AG04449 (cell line): ENCODE data around the gene SLC27A2.

Experiments
- CTCF ChIA-PET: fragments of 350-600 bp; formaldehyde crosslinking; extraction: SDS; loops from one replicate; lab custom pipeline; 2021; ENCODE audit warnings: antibody characterized with exemption; lab: Yijun Ruan, JAX
- POLR2A ChIA-PET: fragments of 400-600, 350-600 bp; formaldehyde crosslinking; extraction: SDS; loops from one replicate; lab custom pipeline; 2020; ENCODE audit warnings: antibody characterized with exemption, inconsistent platforms; lab: Yijun Ruan, JAX
- DNase-seq: peaks from one replicate; pipeline ENCODE4 v3.0.0-alpha.2; 2010; ENCODE audit warnings: low read depth, low spot score
- H3K4me3 ChIP-seq: 2 replicates; pipeline ENCODE4 v1.5.1; 2011; ENCODE audit warnings: low read depth, mild to moderate bottlenecking, control low read depth, low read length
- TF ChIP-seq, protein P1 (sequence below): IDR thresholded peaks from one replicate; pipeline ENCODE4 v1.5.1; 2011; ENCODE audit warnings: mild to moderate bottlenecking, moderate library complexity, low read length, control low read depth, inconsistent platforms; ENCODE audit not compliant: insufficient read depth; ENCODE audit errors: missing control alignments

The SLC27A2 gene

DNA sequence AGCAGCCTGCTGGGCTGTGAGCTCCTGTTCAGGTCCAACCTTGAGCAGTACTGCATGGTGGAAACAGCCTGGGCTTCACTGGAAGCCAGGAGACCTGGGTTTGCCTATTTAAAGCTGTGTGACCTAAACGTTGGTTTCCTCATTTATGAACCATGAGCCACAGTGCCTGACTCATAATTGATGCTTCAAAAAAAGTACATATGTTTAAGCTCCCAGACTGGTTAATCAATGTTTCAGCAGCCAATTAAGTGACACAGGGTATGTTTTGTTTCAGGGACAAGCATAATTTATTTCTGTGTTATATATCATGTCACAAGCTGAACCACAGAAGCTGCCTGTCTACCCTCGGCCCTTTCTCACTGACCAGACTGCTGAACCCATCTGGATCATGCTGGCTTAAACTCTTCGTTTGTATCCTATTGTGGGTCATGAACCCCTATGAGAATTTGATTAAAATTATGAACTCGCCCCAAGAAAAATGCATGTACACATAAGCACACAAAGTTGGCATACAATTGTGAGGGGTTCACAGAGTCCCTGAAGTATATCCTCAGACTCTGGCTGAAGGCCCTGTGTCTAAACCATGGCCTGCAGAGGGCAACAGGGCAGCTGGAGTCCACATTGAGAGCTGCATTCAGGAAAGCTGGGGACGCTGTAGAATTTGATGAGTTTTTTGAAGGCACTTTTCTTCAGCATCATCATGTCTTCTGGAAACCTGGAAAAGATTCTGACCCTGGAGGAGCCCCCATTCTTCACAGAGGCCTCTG is 59.9 kb downstream of the SLC27A2 start:
- DNase-seq, result peak; percentile 12
- no peak overlapping the region for H3K4me3 ChIP-seq
- CTCF ChIA-PET, result interaction anchor here (1.2 kb wide), 2 partner anchors 8 to 14 kb away, joined by 4 read pairs; no protein-coding TSS in a partner anchor
- POLR2A ChIA-PET, result interaction anchor here (0.6 to 0.8 kb wide), 2 partner anchors 9 to 279 kb away, joined by 4 read pairs; no protein-coding TSS in a partner anchor
- TF ChIP-seq, protein P1, sequence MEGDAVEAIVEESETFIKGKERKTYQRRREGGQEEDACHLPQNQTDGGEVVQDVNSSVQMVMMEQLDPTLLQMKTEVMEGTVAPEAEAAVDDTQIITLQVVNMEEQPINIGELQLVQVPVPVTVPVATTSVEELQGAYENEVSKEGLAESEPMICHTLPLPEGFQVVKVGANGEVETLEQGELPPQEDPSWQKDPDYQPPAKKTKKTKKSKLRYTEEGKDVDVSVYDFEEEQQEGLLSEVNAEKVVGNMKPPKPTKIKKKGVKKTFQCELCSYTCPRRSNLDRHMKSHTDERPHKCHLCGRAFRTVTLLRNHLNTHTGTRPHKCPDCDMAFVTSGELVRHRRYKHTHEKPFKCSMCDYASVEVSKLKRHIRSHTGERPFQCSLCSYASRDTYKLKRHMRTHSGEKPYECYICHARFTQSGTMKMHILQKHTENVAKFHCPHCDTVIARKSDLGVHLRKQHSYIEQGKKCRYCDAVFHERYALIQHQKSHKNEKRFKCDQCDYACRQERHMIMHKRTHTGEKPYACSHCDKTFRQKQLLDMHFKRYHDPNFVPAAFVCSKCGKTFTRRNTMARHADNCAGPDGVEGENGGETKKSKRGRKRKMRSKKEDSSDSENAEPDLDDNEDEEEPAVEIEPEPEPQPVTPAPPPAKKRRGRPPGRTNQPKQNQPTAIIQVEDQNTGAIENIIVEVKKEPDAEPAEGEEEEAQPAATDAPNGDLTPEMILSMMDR, result no peak

DNA sequence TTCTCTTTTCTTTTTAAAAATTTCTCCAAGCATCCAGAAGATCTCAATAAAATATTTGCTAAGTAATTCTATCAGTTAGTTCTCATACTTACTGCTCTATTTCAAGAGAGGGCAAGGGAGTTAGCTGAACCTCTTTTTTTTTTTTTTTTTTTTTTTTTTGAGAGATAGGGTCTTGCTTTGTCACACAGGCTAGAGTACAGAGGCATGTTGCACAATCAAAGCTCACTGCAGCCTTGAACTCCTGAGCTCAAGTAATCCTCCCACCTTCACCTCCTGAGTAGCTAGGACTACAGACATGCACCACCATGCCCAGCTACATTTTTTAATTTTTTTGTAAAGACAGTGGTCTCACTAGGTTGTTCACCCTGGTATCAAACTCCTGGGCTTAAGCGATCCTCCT is 62.2 kb downstream of the SLC27A2 start:
- H3K4me3 ChIP-seq, result no peak overlapping the region
- no peak for DNase-seq
- ChIA-PET POLR2A (no interaction called here), CTCF (no interaction called here)
- TF ChIP-seq, protein P1, result no peak

DNA sequence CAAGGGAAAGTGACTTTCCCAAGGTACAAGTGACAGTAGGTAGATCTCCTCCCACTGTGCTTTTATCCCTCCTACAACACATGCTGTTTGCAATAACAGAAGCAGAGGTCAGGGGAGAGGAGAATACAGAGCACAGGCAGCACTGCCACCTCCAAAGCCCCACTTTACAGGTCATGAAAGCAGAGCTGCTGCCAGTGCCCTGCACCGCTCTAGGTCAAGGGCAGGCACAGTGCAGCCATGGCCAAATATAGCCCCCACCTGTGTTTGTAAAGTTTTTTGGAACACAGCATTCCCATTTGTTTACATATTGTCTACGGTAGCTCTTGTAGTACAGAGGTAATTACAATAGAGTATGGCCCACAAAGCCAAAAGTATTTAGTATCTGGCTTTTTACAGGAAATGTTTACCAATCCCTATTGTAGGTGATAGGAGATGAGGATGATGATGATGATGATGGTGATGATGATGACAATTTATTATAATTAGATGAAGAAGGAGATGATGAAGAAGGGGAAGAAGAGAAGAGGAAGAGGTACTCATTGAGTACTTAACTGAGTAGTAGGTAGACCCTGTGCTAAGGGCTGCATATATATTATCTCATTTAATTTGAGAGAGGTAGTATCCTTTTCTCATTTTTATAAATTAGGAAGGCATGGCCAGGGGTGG is 63.1 kb downstream of the SLC27A2 start:
- no peak overlapping the region for H3K4me3 ChIP-seq
- POLR2A ChIA-PET, result no interaction called here
- CTCF ChIA-PET, result no interaction called here
- TF ChIP-seq, protein P1, result no peak
- no peak for DNase-seq

DNA sequence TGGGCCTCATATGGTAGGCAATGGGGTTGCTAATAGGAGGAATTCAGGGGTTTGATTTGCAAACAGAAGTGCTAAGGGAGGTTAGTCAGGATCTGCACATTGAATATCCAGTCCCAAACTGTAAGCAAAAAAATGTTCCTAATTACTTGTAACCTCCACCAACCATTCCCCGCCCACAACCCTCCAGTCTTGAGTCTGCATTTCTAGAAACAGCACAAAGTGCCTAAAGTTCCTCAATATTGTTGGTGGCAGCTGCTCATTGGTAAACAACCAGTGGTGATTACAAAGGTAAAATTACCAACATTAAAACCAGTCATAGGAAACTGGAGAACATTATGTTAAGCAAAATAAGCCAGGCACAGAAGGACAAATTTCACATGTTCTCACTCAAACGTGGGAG is 64.6 kb downstream of the SLC27A2 start:
- DNase-seq, result no peak
- H3K4me3 ChIP-seq, result no peak overlapping the region
- TF ChIP-seq, protein P1, result no peak
- POLR2A ChIA-PET, result no interaction called here
- CTCF ChIA-PET, result no interaction called here

DNA sequence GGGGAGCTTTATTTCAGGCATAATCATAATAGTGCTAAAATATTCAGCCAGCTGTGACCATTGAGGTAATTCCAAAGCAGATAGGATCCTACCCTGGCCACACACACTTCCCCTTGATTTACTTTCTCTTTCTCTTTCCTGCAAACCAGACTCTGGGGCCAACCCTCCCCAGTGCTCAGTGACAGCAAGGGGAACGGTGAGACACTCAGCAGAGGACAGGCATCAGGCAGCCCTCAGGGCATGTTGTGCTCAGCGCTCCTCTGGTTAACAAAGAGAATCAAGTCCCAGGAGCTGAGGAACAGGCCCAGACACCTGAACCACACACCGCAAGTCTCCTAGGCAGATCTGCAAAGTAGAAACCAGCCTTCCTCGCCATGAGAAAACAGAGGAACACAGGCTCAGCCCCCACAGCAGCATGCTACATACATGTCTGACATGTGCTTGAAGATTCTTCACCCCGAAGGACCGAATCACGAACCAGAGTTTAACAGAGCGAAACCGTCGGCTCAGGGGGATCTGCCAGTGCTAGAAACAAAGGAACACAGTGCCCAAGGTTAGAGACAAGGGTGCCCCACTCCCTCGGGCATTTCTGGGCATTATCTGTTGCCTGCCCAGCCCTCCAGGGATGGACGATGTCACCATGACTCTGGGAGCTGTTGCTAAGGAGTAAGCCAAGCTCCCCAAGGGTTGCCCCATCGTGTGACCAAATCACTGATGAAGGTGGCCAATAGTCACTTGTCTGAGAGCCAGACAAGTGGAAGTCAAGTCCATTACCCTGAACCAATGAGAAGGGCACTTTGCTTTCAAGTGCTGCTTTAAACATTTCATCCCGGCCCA is 66.0 kb downstream of the SLC27A2 start:
- POLR2A ChIA-PET, result no interaction called here
- H3K4me3 ChIP-seq, result no peak overlapping the region
- no peak for DNase-seq
- CTCF ChIA-PET, result no interaction called here
- TF ChIP-seq, protein P1, result no peak
